Chondrocyte (in vitro differentiated cells): ENCODE results near the gene DEPP1. TPM values are rescaled to one million over a fixed set of nuclear protein-coding genes. Genes with fewer than 3 reads are reported as not detected.

ENCODE experiments used
- DNase-seq: peaks from one replicate; pipeline ENCODE4 v3.0.0; 2021; ENCODE audit warnings: mixed read lengths, low spot score
- H3K27ac Mint-ChIP-seq: one replicate; pipeline ENCODE4 v1.8.0; 2021; ENCODE audit warnings: mild to moderate bottlenecking, moderate library complexity, mixed read lengths; ENCODE audit not compliant: unreplicated experiment
- H3K27me3 Mint-ChIP-seq: 2 replicates; pipeline ENCODE4 v1.8.0; 2021; ENCODE audit warnings: low read depth, mixed read lengths
- H3K36me3 Mint-ChIP-seq: 2 replicates; pipeline ENCODE4 v1.8.0; 2021; ENCODE audit warnings: low read depth, mixed read lengths
- H3K4me1 Mint-ChIP-seq: 2 replicates; pipeline ENCODE4 v1.8.0; 2021; ENCODE audit warnings: low read depth, mild to moderate bottlenecking, mixed read lengths
- H3K4me3 Mint-ChIP-seq: one replicate; pipeline ENCODE4 v1.8.0; 2021; ENCODE audit warnings: mild to moderate bottlenecking, moderate library complexity, mixed read lengths; ENCODE audit not compliant: unreplicated experiment
- H3K9me3 Mint-ChIP-seq: 2 replicates; pipeline ENCODE4 v1.8.0; 2021; ENCODE audit warnings: low read depth, mixed read lengths
- total RNA-seq: library from RNA; stranded (reverse); gene quantifications from 3 replicates; pipeline ENCODE4 v1.2.1, GENCODE V29; 2021
- TF ChIP-seq, protein P1 (sequence below): fragments of 200-600 bp; sonication (generic); IDR thresholded peaks from 2 replicates; pipeline ENCODE4 v1.5.0; 2021; ENCODE audit warnings: antibody characterized with exemption, mild to moderate bottlenecking, moderate library complexity

Gene DEPP1
- total RNA-seq, 1 donor from 2014 or later = 105 TPM

DNA sequence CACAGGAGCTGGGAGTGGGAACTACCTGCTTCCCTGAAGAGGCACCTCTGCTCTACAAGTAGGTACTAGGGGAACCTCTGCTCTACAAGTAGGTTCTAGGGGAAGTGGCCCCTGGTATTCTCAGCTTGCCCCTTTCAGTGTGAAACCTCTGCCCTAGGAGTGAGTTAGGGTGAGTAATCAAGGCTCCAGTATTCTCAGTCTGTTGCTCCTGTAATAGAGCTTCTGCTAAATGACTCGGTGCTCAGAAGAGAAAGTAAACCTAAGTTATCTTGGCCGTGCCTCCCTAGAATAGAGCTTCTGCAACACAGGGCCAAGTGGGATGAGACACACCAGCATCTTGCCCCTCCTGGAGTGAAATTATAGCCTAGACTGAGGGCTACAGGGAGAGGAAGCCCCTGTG, 32.4 kb downstream of the DEPP1 start:
- H3K27me3 Mint-ChIP-seq = no peaks in the 10 kb centered on the region
- no peak overlapping the region for H3K27ac Mint-ChIP-seq
- TF ChIP-seq, protein P1, sequence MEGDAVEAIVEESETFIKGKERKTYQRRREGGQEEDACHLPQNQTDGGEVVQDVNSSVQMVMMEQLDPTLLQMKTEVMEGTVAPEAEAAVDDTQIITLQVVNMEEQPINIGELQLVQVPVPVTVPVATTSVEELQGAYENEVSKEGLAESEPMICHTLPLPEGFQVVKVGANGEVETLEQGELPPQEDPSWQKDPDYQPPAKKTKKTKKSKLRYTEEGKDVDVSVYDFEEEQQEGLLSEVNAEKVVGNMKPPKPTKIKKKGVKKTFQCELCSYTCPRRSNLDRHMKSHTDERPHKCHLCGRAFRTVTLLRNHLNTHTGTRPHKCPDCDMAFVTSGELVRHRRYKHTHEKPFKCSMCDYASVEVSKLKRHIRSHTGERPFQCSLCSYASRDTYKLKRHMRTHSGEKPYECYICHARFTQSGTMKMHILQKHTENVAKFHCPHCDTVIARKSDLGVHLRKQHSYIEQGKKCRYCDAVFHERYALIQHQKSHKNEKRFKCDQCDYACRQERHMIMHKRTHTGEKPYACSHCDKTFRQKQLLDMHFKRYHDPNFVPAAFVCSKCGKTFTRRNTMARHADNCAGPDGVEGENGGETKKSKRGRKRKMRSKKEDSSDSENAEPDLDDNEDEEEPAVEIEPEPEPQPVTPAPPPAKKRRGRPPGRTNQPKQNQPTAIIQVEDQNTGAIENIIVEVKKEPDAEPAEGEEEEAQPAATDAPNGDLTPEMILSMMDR = no peak
- H3K4me1 Mint-ChIP-seq = peaks cover 18% of the 10 kb centered on the region
- peaks cover 26% of the 10 kb centered on the region for H3K9me3 Mint-ChIP-seq
- no peak overlapping the region for H3K4me3 Mint-ChIP-seq
- H3K36me3 Mint-ChIP-seq = peaks cover 8% of the 10 kb centered on the region
- DNase-seq = no peak

DNA sequence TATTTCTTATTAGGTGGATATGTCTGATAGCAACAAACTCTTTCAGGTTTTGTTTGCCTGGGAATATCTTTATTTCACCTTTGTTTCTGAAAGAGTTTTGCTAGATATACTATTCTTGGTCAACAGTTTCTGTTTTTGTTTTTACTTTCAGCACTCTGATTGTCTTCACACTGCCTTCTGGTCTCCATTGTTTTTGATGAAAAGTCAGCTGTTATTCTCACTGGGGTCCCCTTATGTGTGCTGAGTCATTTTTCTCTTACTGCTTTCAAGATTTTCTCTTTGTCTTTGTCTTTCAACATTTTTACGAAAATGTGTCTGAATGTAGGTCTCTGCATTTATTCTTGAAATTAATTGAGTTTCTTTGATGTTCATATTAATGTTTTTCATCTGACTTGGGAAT, 34.3 kb downstream of the DEPP1 start:
- Mint-ChIP-seq H3K27me3 (no peaks in the 10 kb centered on the region), H3K27ac (no peak overlapping the region), H3K4me3 (no peak overlapping the region), H3K4me1 (peaks cover 2% of the 10 kb centered on the region), H3K9me3 (peaks cover 32% of the 10 kb centered on the region), H3K36me3 (peaks cover 8% of the 10 kb centered on the region)
- TF ChIP-seq, protein P1 = no peak
- no peak for DNase-seq

DNA sequence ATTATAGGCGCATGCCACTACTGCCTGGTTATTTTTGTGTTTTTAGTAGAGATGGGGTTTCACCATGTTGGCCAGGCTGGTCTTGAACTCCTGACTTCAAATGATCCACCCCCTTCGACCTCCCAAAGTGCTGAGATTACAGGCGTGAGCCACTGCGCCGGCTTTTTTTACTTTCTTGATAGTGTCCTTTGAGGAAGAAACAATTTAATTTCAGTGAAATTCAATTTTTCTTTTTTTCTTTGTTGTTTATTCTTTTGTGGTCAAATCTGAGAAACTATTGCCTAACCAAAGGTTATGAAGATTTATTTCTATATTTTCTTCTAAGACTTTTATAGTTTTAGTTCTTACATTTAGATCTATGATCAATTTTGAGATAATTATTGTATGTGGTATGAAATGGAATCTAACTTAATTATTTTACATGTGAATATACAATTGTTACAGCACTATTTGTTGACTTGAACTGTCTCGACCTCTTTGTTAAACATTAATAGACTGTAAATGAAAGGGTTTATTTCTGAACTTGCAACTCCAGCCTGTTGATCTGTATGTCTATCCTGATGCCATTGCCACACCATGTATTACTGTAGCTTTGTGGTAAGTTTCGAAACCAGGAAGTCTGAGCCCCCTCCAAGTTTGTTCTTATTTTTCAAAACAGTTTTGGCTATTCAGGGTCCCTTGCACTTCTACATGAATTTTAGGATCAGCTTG, 38.8 kb downstream of the DEPP1 start:
- Mint-ChIP-seq H3K4me3 (no peak overlapping the region), H3K27ac (no peak overlapping the region), H3K36me3 (peaks cover 5% of the 10 kb centered on the region), H3K27me3 (no peaks in the 10 kb centered on the region), H3K4me1 (peaks cover 18% of the 10 kb centered on the region), H3K9me3 (peaks cover 36% of the 10 kb centered on the region)
- TF ChIP-seq, protein P1 = no peak
- no peak for DNase-seq

DNA sequence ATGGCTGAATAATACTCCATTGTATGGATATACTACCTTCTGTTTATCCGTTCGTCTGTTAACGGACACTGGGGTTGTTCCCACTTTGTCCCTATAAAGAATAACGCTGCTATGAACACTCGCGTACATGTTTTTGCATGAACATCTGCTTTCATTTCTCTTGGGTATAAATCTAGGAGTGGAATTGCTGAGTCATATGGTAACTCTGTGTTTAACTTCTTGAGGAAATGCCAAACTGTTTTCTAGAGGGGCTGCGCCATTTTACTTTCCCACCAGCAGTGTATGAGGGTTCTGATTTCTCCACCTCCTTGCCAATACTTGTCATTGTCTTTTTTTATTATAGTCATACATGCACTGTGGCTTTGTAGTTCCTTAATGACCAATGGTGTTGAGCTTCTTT, 39.7 kb downstream of the DEPP1 start:
- H3K36me3 Mint-ChIP-seq = peaks cover 3% of the 10 kb centered on the region
- DNase-seq = no peak

DNA sequence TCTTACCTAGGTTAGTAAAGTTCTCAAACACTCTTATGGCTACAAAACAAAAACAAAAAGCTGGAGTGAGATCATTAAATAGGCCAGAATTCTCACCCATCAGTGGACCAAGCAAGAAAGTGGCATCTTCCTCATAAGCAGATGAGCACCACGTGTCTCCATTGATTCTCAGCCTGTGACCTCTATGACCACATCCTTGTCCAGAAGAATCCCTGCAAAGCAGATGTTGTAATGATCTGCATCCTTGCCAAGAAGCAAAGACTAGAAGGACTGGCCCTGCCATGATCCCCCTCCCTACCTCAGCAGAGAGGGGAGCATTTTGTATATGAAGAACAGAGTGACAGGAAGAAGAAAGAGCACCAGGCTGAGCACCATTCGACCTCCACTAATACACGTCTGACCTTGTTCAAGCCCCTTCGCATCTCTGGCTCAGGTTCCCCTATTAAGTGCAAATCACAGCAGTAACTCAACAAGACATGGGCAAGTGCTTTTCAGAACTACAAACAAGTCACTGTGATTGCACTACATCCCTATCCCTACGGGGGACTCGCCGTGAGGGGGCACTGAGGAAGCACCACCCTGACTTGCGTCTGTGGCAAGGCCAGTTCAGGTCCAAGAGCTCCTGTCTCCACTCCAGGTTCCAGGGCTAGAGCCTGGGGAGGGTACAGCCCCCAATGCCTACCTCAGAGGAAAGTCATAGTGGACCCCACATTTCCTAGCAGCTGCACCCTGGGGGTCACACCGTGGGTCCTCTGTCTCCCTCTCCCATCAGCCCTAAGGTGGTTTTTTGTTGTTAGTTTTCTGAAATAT, 41.2 kb downstream of the DEPP1 start:
- DNase-seq = no peak
- Mint-ChIP-seq H3K27ac (no peak overlapping the region), H3K4me3 (no peak overlapping the region), H3K27me3 (no peaks in the 10 kb centered on the region), H3K36me3 (peaks cover 3% of the 10 kb centered on the region), H3K9me3 (peaks cover 21% of the 10 kb centered on the region), H3K4me1 (peaks cover 25% of the 10 kb centered on the region)
- TF ChIP-seq, protein P1 = no peak

More for the DNA sequence above, 39.7 kb downstream of the DEPP1 start:
- H3K4me1 Mint-ChIP-seq = peaks cover 25% of the 10 kb centered on the region
- H3K27ac Mint-ChIP-seq = no peak overlapping the region
- no peaks in the 10 kb centered on the region for H3K27me3 Mint-ChIP-seq
- no peak overlapping the region for H3K4me3 Mint-ChIP-seq
- peaks cover 28% of the 10 kb centered on the region for H3K9me3 Mint-ChIP-seq
- TF ChIP-seq, protein P1 = no peak
